Measurements from ENCODE around the gene RNF224.
A peak's percentile ranks its signal among the peaks of the same experiment; 100 is the strongest.

The RNF224 gene

DNA sequence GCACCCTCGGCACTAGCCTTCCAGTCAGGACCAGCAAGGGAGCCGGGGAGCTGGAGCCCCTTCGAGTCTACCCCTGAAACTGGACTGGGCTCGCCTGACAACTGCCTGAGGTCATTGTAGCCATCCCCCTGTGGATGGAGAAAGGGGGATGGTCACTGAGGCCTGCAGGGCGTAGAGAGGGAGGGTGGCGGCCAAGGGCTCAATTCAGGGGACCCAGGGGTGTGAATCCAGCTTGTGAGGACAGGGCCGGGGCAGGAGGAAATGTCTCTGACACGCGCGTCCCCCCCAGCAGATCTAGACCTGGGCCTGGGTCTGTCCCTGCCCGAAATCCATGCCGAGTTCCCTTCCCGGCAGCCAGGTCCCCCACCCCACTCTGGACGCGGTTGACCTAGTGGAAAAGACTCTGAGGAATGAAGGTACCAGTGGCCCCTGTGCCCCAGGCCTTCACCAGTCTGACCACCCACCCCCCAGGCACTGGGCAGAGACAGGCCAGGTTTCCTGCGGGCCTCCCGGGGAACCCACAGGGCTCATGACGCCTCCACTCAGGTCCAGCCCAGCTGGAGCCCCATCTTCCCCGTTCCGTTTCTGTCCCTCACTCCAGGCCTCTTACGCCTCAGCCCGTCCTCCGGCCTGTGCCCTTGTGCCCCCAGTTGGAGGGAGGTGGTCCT lies 4.2 kb downstream of the RNF224 start:
- 96% methylated on average over 19 of the region's 23 CpGs for WGBS (ENCODE audit: insufficient coverage)
- CTCF ChIA-PET = no interaction called here
- Histone ChIP-seq H3K36me3 (ENCODE audit: control insufficient read depth in 4 of 4, insufficient read depth in 4 of 4, low read length in 3 of 4) (no peaks in the 10 kb centered on the region), H3K27me3 (replicated peaks in 2 of 5; ENCODE audit: control insufficient read depth in 4 of 5, insufficient read depth in 5 of 5, low read length in 4 of 5) (peaks cover 0 to 38% (median 0%) of the 10 kb centered on the region in 5 experiments), H3K27ac (ENCODE audit: insufficient read depth in 1 of 2, low read depth in 1 of 2, low read length in 2 of 2, poor library complexity in 1 of 2, severe bottlenecking in 2 of 2) (no peak overlapping the region), H3K9me3 (ENCODE audit: control extremely low read depth in 1 of 5, control insufficient read depth in 4 of 5, insufficient read depth in 2 of 5, low read depth in 1 of 5, low read length in 4 of 5) (no peaks in the 10 kb centered on the region), H3K4me3 (ENCODE audit: control insufficient read depth in 1 of 7, extremely low read depth in 1 of 7, insufficient read depth in 4 of 7, low read depth in 2 of 7, low read length in 6 of 7) (no peak overlapping the region), H3K4me1 (ENCODE audit: control extremely low read depth in 1 of 4, control insufficient read depth in 4 of 4, insufficient read depth in 4 of 4, low read length in 3 of 4) (peaks cover 0 to 22% (median 16%) of the 10 kb centered on the region in 4 experiments)
- DNase-seq = no peak
- POLR2A ChIA-PET = interaction anchor here (0.6 kb wide), 1 partner anchor 217 kb away, joined by 4 read pairs; no protein-coding TSS in a partner anchor

DNA sequence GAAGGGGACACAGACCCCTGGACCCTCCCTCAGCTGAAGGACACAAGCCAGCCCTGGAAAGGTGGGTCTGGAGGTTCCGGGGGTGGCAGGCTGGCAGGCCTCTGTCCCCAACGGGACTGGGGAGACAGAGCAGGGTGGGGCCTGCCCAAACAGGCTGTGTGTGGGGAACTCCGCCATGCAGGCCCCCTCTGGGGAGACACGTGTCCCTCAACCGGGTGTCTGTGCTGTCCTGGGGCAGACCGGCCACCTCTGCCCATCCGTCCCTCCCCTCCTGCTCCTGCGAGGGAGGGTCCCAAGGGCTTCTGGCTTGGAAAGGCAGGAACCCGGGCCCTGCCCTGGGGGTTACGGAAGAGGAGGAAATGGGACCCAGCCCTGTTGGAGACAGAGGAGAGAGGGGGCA lies 4.8 kb downstream of the RNF224 start:
- no peak for DNase-seq
- WGBS (ENCODE audit: insufficient coverage) = 79% methylated on average over 3 of the region's 10 CpGs

DNA sequence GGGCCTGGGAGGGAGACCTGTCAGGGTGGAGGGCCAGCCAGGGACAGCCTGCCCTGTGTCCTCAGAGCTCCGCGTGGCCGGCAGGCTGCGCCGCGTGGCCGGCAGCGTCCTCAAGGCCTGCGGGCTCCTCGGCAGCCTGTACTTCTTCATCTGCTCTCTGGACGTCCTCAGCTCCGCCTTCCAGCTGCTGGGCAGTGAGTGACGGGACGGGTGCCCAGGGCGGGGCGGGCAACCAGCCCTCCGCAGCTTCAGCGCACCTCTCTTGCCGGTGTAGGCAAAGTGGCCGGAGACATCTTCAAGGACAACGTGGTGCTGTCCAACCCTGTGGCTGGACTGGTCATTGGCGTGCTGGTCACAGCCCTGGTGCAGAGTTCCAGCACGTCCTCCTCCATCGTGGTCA lies 5.2 kb downstream of the RNF224 start:
- Histone ChIP-seq H3K4me1 (ENCODE audit: control extremely low read depth in 1 of 4, control insufficient read depth in 4 of 4, insufficient read depth in 4 of 4, low read length in 3 of 4) (peaks cover 0 to 30% (median 25%) of the 10 kb centered on the region in 4 experiments), H3K27me3 (replicated peaks in 2 of 5; ENCODE audit: control insufficient read depth in 4 of 5, insufficient read depth in 5 of 5, low read length in 4 of 5) (peaks cover 0 to 29% (median 0%) of the 10 kb centered on the region in 5 experiments), H3K4me3 (ENCODE audit: control insufficient read depth in 1 of 7, extremely low read depth in 1 of 7, insufficient read depth in 4 of 7, low read depth in 2 of 7, low read length in 6 of 7) (no peak overlapping the region), H3K9me3 (ENCODE audit: control extremely low read depth in 1 of 5, control insufficient read depth in 4 of 5, insufficient read depth in 2 of 5, low read depth in 1 of 5, low read length in 4 of 5) (no peaks in the 10 kb centered on the region), H3K36me3 (ENCODE audit: control insufficient read depth in 4 of 4, insufficient read depth in 4 of 4, low read length in 3 of 4) (no peaks in the 10 kb centered on the region), H3K27ac (ENCODE audit: insufficient read depth in 1 of 2, low read depth in 1 of 2, low read length in 2 of 2, poor library complexity in 1 of 2, severe bottlenecking in 2 of 2) (no peak overlapping the region)
- 94% methylated on average over 23 of the region's 24 CpGs for WGBS (ENCODE audit: insufficient coverage)
- CTCF ChIA-PET = interaction anchor here (0.5 kb wide), 1 partner anchor 98 kb away, joined by 4 read pairs; no protein-coding TSS in a partner anchor
- DNase-seq = no peak
- POLR2A ChIA-PET = no interaction called here

More for the DNA sequence above, 4.8 kb downstream of the RNF224 start:
- ChIA-PET CTCF (no interaction called here), POLR2A (interaction anchor here (0.6 kb wide), 1 partner anchor 217 kb away, joined by 4 read pairs; no protein-coding TSS in a partner anchor)
- Histone ChIP-seq H3K9me3 (ENCODE audit: control extremely low read depth in 1 of 5, control insufficient read depth in 4 of 5, insufficient read depth in 2 of 5, low read depth in 1 of 5, low read length in 4 of 5) (no peaks in the 10 kb centered on the region), H3K4me3 (ENCODE audit: control insufficient read depth in 1 of 7, extremely low read depth in 1 of 7, insufficient read depth in 4 of 7, low read depth in 2 of 7, low read length in 6 of 7) (no peak overlapping the region), H3K36me3 (ENCODE audit: control insufficient read depth in 4 of 4, insufficient read depth in 4 of 4, low read length in 3 of 4) (no peaks in the 10 kb centered on the region), H3K27me3 (replicated peaks in 2 of 5; ENCODE audit: control insufficient read depth in 4 of 5, insufficient read depth in 5 of 5, low read length in 4 of 5) (peaks cover 0 to 32% (median 0%) of the 10 kb centered on the region in 5 experiments), H3K4me1 (ENCODE audit: control extremely low read depth in 1 of 4, control insufficient read depth in 4 of 4, insufficient read depth in 4 of 4, low read length in 3 of 4) (peaks cover 0 to 28% (median 22%) of the 10 kb centered on the region in 4 experiments), H3K27ac (ENCODE audit: insufficient read depth in 1 of 2, low read depth in 1 of 2, low read length in 2 of 2, poor library complexity in 1 of 2, severe bottlenecking in 2 of 2) (no peak overlapping the region)

DNA sequence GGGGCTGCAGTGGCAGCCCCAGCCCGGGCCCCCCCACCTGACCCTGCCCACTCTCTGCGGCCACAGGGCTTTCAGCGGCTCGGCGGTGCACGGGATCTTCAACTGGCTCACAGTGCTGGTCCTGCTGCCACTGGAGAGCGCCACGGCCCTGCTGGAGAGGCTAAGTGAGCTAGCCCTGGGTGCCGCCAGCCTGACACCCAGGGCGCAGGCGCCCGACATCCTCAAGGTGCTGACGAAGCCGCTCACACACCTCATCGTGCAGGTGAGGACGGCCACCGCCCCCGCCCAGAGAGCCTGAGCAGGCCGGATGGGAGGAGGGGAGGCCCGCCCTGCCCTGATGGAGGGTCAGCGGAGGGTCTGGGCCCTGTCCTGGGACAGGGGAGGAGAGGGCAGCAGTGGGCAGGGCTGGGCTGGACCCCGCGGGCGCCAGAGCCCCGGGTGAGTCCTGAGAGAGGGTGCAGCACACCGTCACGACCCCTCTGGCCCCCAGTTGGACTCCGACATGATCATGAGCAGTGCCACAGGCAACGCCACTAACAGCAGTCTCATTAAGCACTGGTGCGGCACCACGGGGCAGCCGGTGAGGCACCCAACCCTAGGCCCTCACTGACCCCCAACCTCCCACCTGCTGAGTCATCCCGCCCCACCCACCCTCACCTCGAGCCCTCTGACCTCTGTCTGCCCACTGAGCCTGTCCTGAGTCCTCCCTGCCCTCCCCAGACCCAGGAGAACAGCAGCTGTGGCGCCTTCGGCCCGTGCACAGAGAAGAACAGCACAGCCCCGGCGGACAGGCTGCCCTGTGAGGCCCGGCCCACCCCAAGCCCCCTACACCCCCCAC lies 6.1 kb downstream of the RNF224 start:
- ChIA-PET POLR2A (no interaction called here), CTCF (interaction anchor here (0.5 to 1.1 kb wide), 3 partner anchors 99 to 115 kb away, joined by 3 to 4 read pairs (median 3); no protein-coding TSS in a partner anchor)
- H3K27ac ChIP-seq (ENCODE audit: insufficient read depth in 1 of 2, low read depth in 1 of 2, low read length in 2 of 2, poor library complexity in 1 of 2, severe bottlenecking in 2 of 2) = no peak overlapping the region
- no peaks in the 10 kb centered on the region for H3K9me3 ChIP-seq (ENCODE audit: control extremely low read depth in 1 of 5, control insufficient read depth in 4 of 5, insufficient read depth in 2 of 5, low read depth in 1 of 5, low read length in 4 of 5)
- DNase-seq = no peak
- 94% methylated on average over 36 of the region's 40 CpGs for WGBS (ENCODE audit: insufficient coverage)
- no peaks in the 10 kb centered on the region for H3K36me3 ChIP-seq (ENCODE audit: control insufficient read depth in 4 of 4, insufficient read depth in 4 of 4, low read length in 3 of 4)
- peaks cover 0 to 25% (median 0%) of the 10 kb centered on the region in 5 experiments for H3K27me3 ChIP-seq (replicated peaks in 2 of 5; ENCODE audit: control insufficient read depth in 4 of 5, insufficient read depth in 5 of 5, low read length in 4 of 5)
- peaks cover 0 to 38% (median 28%) of the 10 kb centered on the region in 4 experiments for H3K4me1 ChIP-seq (ENCODE audit: control extremely low read depth in 1 of 4, control insufficient read depth in 4 of 4, insufficient read depth in 4 of 4, low read length in 3 of 4)
- no peak overlapping the region for H3K4me3 ChIP-seq (ENCODE audit: control insufficient read depth in 1 of 7, extremely low read depth in 1 of 7, insufficient read depth in 4 of 7, low read depth in 2 of 7, low read length in 6 of 7)

DNA sequence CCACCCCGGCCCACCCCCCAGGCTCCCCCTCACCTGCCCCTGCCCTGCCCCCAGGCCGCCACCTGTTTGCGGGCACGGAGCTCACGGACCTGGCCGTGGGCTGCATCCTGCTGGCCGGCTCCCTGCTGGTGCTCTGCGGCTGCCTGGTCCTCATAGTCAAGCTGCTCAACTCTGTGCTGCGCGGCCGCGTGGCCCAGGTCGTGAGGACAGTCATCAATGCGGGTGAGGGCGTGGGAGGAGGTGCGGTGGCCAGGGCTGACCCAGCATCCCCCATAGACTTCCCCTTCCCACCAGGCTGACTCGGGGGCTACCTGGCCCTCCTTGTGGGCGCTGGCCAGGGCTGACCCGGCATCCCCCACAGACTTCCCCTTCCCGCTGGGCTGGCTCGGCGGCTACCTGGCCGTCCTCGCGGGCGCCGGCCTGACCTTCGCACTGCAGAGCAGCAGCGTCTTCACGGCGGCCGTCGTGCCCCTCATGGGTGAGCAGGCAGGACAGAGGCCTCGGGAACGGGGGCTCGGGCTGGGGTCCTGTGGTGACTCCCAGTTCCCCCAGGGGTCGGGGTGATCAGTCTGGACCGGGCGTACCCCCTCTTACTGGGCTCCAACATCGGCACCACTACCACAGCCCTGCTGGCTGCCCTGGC lies 6.9 kb downstream of the RNF224 start:
- Histone ChIP-seq H3K27me3 (replicated peaks in 2 of 5; ENCODE audit: control insufficient read depth in 4 of 5, insufficient read depth in 5 of 5, low read length in 4 of 5) (peaks cover 0 to 17% (median 0%) of the 10 kb centered on the region in 5 experiments), H3K4me3 (ENCODE audit: control insufficient read depth in 1 of 7, extremely low read depth in 1 of 7, insufficient read depth in 4 of 7, low read depth in 2 of 7, low read length in 6 of 7) (no peak overlapping the region), H3K27ac (ENCODE audit: insufficient read depth in 1 of 2, low read depth in 1 of 2, low read length in 2 of 2, poor library complexity in 1 of 2, severe bottlenecking in 2 of 2) (no peak overlapping the region), H3K9me3 (ENCODE audit: control extremely low read depth in 1 of 5, control insufficient read depth in 4 of 5, insufficient read depth in 2 of 5, low read depth in 1 of 5, low read length in 4 of 5) (no peaks in the 10 kb centered on the region), H3K4me1 (ENCODE audit: control extremely low read depth in 1 of 4, control insufficient read depth in 4 of 4, insufficient read depth in 4 of 4, low read length in 3 of 4) (peaks cover 0 to 47% (median 34%) of the 10 kb centered on the region in 4 experiments), H3K36me3 (ENCODE audit: control insufficient read depth in 4 of 4, insufficient read depth in 4 of 4, low read length in 3 of 4) (no peaks in the 10 kb centered on the region)
- no peak for DNase-seq
- ChIA-PET CTCF (interaction anchor here (0.8 to 4.8 kb wide), 3 partner anchors 8 to 116 kb away, joined by 3 to 25 read pairs (median 3); partner anchors contain the start of genes CYSRT1 and RNF224), POLR2A (no interaction called here)
- WGBS (ENCODE audit: insufficient coverage) = 77% methylated on average over 38 of the region's 40 CpGs

DNA sequence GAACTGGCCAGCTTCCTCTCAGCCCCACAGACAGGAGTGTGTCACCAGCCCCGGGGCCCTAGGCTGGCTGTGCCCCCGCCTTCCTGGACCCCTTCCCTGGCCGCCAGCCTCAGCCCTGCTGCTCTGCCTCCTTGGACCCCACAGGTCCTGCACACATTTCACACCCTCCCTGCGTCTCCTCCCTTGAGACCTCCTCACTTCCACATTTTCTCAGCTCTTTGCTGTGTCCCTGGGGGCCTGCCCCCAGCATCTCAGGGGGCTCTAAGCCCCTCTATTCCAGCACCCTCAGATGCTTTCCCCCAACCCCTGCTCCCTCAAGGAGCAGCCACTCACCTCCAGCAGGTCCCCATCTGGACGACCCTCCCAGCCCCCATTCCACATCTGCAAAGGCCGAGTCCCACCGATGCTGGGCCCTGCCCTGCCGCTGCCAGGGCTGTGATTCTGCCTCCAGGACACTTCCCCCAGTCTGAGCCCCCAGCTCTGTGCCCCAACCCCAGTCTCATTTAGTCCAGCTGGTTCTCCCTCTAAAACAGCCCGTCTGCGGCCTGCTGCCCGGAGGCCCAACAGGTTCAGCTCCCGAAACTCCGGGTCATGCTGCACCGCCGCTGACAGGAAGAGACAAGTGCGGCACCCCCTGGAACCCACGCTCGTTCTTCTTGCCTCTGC lies 7.6 kb downstream of the RNF224 start:
- CTCF ChIA-PET = interaction anchor here (0.7 to 4.8 kb wide), 4 partner anchors 9 to 120 kb away, joined by 3 to 25 read pairs (median 3); partner anchors contain the start of genes CYSRT1 and RNF224
- peak overlapping the region in 1 of 7 experiments; percentile 61 for H3K4me3 ChIP-seq (ENCODE audit: control insufficient read depth in 1 of 7, extremely low read depth in 1 of 7, insufficient read depth in 4 of 7, low read depth in 2 of 7, low read length in 6 of 7)
- DNase-seq = no peak
- no peaks in the 10 kb centered on the region for H3K36me3 ChIP-seq (ENCODE audit: control insufficient read depth in 4 of 4, insufficient read depth in 4 of 4, low read length in 3 of 4)
- peaks cover 0 to 10% (median 0%) of the 10 kb centered on the region in 5 experiments for H3K27me3 ChIP-seq (replicated peaks in 2 of 5; ENCODE audit: control insufficient read depth in 4 of 5, insufficient read depth in 5 of 5, low read length in 4 of 5)
- H3K9me3 ChIP-seq (ENCODE audit: control extremely low read depth in 1 of 5, control insufficient read depth in 4 of 5, insufficient read depth in 2 of 5, low read depth in 1 of 5, low read length in 4 of 5) = no peaks in the 10 kb centered on the region
- H3K4me1 ChIP-seq (ENCODE audit: control extremely low read depth in 1 of 4, control insufficient read depth in 4 of 4, insufficient read depth in 4 of 4, low read length in 3 of 4) = peaks cover 0 to 52% (median 39%) of the 10 kb centered on the region in 4 experiments
- 80% methylated on average over 12 of the region's 18 CpGs for WGBS (ENCODE audit: insufficient coverage)
- POLR2A ChIA-PET = no interaction called here
- H3K27ac ChIP-seq (ENCODE audit: insufficient read depth in 1 of 2, low read depth in 1 of 2, low read length in 2 of 2, poor library complexity in 1 of 2, severe bottlenecking in 2 of 2) = no peak overlapping the region

Measured in common myeloid progenitor, CD34-positive (primary cell).